ENCODE results near the gene AHRR.
"Not testable (repeated sequence)": the region's sequence is repeated elsewhere in the genome, so short reads cannot be mapped to it uniquely, and the experiment has no call there.

The AHRR gene

GRCh38 chr5:398475-399295, 77.2 kb downstream of the AHRR start:
- no peak for DNase-seq

DNA sequence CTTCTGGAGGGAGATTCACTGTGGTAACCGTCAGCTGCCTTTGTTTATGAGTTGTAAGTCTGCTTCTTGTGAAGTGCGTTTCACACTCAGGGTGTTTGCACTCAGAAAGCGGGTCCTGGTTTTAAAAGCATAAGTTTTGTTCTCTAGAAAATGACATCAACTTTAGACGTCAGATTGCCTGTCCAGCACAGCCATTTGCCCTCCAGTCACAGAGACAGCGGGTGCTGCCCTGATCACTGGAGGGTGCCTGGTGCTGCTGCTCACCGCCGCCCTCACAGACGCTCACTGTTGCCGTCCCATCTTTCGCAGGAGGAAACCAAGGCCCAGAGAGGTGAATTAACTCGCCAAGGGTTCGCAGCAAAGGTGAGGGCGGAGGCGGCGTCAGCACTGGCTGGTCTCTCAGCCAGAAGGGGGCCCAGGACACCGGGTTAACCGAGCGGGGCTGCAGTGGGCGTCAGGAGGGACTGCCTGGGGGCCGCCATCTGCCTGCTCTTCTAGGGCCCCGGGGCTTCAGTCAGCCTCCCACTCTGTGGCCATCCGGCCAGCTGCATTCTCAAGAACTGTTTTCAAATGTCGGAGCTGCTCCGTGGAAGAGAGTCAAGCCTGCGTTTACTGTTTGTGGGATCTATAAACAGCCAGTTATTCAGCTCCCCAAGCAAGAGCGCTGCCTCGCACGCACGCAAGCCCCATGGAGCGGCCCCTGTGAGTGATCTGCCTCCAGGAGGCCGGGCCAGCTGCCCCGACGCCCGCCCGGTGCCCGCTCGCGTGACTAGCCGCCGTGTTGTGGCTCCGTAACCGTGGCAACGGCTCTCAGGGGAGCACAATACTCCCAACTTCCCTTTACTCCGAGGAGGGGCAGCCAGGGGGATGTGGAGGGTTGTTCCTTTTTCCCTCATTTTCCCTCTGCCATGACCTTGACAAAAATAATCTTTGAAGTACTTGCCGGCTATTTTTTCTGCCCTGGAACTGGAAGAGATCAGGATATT, 78.1 kb downstream of the AHRR start:
- DNase-seq: peak; percentile 80

- DNase-seq: no peak
These were observed 79.0 kb downstream of the AHRR start for GRCh38 chr5:400282-401145.

DNA sequence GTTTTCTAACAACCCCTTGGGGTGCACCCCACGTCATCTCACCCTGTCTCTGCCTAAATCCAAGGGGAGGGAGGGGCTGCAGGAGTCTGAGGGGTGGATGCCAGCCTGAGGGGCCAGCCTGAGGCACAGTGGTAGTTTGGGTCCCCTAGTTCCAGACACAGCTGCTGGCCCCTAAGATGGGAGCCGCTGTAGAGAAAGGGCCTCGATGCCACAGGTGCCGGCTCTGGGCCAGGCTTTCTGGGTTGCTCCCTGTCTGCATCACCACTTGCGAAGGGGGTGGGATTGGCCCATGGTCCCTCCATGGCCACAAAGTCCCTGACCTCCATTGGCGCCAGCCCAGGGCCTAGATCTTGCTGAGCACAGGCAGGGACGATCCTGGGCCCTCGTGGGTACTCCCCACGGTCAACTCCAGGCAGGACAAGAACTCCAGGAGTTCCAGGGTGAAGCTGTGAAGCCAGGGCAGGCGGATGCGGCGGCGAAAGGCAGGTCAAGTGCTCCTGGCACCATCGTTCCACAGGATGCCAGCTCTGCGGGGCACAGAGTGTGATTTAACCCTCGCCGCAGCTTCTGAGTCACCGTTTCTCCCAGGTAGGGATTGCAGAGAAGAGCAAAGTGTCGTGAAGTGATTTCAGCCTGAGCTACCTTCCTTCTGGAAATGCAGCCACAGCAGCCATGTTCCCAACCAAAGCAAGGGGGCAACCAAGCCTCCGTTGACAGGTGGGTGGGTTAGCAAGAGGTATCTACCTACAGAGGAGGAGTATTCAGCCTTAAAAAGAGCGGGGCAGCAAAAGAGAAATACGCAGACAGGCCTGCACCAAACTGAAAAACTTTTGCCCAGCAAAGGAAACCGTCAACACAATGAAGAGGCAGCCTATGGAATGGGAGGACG, 79.9 kb downstream of the AHRR start:
- DNase-seq: no peak

- not testable (repeated sequence) for DNase-seq
These were observed 80.7 kb downstream of the AHRR start for GRCh38 chr5:402219-402614.

- no peak for DNase-seq
These were observed 81.3 kb downstream of the AHRR start for GRCh38 chr5:402615-403359.

DNA sequence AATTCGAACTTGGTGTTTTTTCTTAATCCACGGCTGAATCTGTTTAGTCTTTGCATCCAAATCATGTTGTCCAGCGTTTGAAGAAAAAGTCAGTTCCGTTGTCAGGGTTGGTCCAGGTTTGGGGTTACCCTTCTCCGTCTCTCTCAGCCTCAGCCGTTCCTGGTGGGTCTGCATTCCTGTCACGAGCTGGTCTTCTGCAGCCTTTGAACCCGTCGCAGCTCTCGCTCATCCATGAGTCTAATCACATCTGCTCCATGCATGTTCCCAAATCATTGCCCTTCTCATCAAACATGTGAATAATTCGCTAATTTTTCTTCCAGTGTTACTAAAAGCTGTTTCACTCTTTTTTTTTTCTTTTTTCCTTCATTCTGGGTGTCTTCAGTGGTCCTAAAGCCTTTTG, 82.5 kb downstream of the AHRR start:
- DNase-seq: no peak

- DNase-seq: no peak
These were observed 83.2 kb downstream of the AHRR start for GRCh38 chr5:404666-405241.

- DNase-seq: no peak
These were observed 83.9 kb downstream of the AHRR start for GRCh38 chr5:405421-405820.

- no peak for DNase-seq
These were observed 84.5 kb downstream of the AHRR start for GRCh38 chr5:406041-406440.

- DNase-seq: no peak
These were observed 85.5 kb downstream of the AHRR start for GRCh38 chr5:407051-407450.

DNA sequence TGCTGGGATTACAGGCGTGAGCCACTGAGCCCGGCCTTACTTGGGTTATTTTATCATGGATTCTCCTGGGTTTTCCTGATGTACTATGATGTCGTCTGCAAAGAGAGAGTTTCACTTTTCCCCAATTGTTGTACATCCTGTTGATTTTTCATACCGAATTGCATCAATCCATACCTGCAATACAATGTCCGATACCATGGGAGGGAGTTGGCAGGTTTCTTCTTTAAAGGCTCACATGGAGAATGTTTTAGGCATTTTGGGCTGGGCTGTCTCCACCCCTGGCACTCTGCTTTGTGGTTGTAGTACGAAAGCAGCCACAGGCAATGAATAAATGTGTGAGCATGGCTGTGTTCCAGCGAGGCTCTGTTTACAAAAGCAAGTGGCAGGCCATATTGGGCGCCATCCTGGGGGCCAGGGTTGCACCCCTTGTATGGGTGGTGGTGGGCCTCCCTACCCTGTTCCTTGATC, 86.3 kb downstream of the AHRR start:
- no peak for DNase-seq

- no peak for DNase-seq
These were observed 89.5 kb downstream of the AHRR start for GRCh38 chr5:410911-411517.

GRCh38 chr5:411728-412127, 90.2 kb downstream of the AHRR start:
- no peak for DNase-seq

DNA sequence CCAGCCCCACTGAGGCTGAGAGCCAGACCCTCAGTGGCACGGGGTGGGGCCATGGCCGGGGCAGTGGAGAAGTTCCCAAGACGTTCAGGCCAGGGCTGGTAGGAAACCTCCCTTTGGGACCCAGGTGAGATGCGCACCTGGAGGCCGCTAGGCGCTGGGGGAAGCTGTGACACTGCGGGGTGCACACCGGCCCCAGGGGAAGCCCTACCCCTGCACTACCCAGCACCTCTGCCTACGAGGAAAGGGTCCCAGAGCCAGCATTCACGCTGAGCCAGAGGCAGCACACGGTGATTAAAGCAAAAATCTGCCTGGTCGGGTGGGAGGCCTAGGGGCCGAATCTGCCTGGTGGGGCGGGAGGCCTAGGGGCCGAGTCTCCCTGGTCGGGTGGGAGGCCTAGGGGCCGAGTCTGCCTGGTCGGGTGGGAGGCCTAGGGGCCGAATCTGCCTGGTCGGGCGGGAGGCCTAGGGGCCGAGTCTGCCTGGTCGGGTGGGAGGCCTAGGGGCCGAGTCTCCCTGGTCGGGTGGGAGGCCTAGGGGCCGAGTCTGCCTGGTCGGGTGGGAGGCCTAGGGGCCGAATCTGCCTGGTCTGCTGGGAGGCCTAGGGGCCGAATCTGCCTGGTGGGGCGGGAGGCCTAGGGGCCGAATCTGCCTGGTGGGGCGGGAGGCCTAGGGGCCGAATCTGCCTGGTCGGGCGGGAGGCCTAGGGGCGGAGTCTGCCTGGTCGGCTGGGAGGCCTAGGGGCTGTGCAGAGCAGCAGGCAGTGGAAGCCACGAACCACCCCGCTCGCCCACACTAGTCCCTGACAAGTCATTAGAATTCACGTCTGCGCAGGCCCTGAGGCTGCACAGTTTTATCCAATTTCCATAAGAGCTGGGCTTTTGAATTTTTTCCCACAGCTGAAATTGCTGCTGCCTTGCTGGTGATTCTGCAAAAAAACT, 93.7 kb downstream of the AHRR start:
- DNase-seq: not testable (repeated sequence)

DNA sequence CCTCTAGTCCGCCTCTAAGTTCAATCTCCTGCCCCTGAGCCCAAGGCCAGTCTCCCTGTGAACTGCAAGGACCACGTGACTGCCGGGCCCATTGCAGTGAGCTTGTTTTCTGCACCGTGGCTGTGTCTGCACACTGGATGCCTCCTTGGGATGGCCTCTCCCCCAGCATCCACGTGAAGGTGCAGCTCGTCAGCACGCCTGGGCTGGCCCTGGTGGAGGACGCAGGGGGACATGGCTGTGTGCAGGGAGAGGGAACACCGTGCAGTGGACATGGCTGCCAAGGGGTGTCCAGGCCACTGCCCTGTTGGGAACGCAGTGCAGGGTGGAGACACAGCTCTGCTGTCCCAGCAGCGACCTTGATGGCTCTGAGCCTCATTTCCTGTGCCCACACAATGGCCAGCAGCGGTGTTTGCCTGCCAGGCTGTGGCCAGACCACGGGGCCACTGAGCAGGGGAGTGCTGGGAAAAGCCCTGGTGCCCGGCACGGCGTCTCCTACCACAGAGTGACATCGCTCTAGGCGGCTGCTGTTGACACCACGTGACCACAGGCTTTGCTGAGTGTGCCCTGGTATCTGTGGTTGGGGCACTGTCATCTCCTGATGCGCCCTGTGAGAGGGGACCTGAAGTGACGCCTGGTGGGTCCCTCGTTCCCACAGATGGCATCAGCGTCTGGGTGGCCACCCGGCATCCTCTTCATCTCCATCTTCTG, 94.6 kb downstream of the AHRR start:
- no peak for DNase-seq

- no peak for DNase-seq
These were observed 95.1 kb downstream of the AHRR start for GRCh38 chr5:416636-416960.

All from NCI-H1417 treated with DMSO at 0.1 percent for 48 hours (cell line).